HG03442 (cell line): ENCODE results near the gene SHISA8.

Experiments
- ATAC-seq: cut with Tn5 transposase; IDR thresholded peaks from one replicate; pipeline ENCODE4 v1.9.1; 2021; ENCODE audit warnings: mild to moderate bottlenecking, moderate library complexity; ENCODE audit not compliant: unreplicated experiment

The SHISA8 gene

DNA sequence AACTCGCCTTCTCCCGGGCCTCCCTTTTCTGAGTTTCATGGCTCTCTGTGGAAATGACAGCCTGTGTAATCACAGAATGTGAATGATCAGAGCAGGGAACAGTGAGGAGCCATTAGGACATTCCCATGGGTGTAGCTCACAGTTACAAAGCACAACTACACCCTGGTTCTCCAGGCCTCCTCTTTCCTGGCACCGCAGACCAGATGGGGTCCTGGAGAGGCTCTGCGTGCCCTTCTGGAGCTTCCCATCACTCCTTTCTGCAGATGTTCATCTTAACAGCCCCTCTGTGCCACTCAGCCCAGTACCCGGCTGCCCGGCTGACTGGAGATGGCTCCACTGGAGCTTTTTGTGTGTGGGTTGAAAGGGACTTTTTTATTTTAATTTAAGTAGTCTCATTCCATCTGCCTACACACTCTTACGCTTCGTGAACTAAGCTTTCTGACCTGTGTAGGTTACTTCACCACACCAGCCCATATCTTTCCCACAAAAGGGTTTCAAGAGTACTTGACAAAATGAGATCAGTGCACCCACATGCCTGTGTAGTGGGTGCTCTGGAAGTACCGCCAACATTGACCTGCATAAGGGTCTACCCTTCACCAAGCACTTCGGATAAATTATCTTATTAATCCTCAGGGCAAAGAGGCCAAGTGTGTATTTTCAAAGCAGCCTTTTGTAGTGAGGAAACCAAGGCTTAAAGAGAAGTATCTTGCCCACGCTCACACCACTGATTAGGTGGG, 52.2 kb downstream of the SHISA8 start:
- ATAC-seq, result peak; percentile 54

DNA sequence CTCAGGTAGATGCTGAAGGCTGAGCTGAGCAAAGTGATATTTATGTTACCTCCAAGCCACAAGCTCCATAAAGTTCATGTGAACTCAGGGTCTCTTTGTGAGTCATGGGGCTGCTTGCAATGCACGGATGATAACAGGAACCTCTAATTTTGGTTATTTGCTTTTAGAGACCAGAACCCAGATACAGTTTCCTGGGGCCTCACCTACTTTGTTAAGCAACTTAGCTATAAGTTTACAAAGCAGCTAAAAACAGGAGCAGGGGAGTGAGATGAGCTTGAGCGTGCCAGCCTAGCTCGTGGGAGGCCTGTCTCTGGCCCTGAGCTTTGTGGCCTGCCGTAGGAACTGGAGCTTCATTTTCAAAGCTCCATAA, 52.7 kb downstream of the SHISA8 start:
- peak; percentile 45 for ATAC-seq
